SK-N-MC (cell line): ENCODE data around the gene AJUBA.
A peak's percentile ranks its signal among the peaks of the same experiment; 100 is the strongest.

Experiments used
- DNase-seq: peaks from one replicate; pipeline ENCODE4 v3.0.0-alpha.2; 2011; ENCODE audit warnings: low read depth, low spot score
- H3K27ac ChIP-seq: fragments of 200-600 bp; sonication (generic); 2 replicates; pipeline ENCODE4 v1.5.1; 2016; ENCODE audit warnings: mixed run types
- H3K36me3 ChIP-seq: fragments of 200-600 bp; sonication (generic); 2 replicates; pipeline ENCODE4 v1.6.1; 2017; ENCODE audit warnings: antibody characterized with exemption, low read length, mixed read lengths; ENCODE audit not compliant: insufficient read depth
- H3K4me3 ChIP-seq: fragments of 200-600 bp; sonication (generic); 2 replicates; pipeline ENCODE4 v1.5.1; 2016
- H3K9ac ChIP-seq: fragments of 200-600 bp; sonication (generic); 2 replicates; pipeline ENCODE4 v1.8.0; 2017; ENCODE audit warnings: mixed run types, mixed read lengths; ENCODE audit not compliant: insufficient read length
- H3K9me3 ChIP-seq: fragments of 200-600 bp; sonication (generic); 2 replicates; pipeline ENCODE4 v1.6.1; 2017; ENCODE audit warnings: low read depth, mild to moderate bottlenecking, antibody characterized with exemption, low read length, moderate library complexity, mixed read lengths
- EZH2 ChIP-seq: fragments of 200-600 bp; sonication (generic); IDR thresholded peaks from one replicate; pipeline ENCODE4 v1.6.1; 2017; ENCODE audit warnings: antibody characterized with exemption
- FOXP2 ChIP-seq: optimal IDR thresholded peaks from 2 replicates; pipeline ENCODE3; 2011; ENCODE audit warnings: mild to moderate bottlenecking, moderate library complexity; ENCODE audit not compliant: insufficient read depth; ENCODE audit errors: extremely low read length, control extremely low read depth
- POLR2AphosphoS5 ChIP-seq: IDR thresholded peaks from 2 replicates; pipeline ENCODE4 v1.6.1; 2012; ENCODE audit warnings: mild to moderate bottlenecking, low read depth, low read length, borderline replicate concordance

The AJUBA gene

DNA sequence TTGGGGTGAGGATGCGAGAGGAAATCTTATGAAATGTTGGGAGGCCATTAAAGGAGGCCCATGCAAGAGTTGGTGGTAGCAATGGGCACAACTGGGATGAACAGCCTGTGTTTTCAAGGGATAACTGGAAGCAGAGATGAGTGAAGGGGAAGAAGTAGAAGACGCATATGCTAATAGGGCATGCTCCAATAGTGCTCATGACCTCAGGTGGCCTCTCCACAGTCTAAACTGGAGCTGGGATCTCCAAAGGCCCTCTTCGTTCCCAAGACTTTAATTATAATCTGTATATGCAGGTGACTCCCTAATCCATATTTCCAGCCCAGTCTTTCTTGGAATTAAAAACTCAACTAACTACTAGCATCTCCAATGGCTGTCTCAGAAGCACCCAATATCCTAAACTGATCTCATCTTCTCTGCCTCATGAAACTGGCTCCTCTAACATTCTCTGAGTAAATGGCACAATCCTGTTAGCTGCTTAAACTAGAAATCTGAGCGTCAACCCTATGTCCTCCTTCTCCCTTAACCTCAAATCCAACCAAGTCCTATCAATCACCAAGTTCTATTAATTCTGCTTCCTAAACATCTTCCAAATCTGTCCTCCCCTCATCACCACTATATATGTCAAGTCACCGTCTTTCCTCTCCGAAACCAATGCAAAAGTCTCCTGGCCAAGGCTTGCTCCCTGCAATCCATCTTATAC is 2.8 kb upstream of the AJUBA start:
- Histone ChIP-seq H3K9me3 (no peaks in the 10 kb centered on the region), H3K27ac (no peak overlapping the region; the same call in 1 of the 2 replicates), H3K9ac (no peak overlapping the region), H3K36me3 (no peaks in the 10 kb centered on the region), H3K4me3 (no peak overlapping the region)
- TF ChIP-seq POLR2AphosphoS5 (no peak), EZH2 (no peak), FOXP2 (no peak)
- DNase-seq = no peak

DNA sequence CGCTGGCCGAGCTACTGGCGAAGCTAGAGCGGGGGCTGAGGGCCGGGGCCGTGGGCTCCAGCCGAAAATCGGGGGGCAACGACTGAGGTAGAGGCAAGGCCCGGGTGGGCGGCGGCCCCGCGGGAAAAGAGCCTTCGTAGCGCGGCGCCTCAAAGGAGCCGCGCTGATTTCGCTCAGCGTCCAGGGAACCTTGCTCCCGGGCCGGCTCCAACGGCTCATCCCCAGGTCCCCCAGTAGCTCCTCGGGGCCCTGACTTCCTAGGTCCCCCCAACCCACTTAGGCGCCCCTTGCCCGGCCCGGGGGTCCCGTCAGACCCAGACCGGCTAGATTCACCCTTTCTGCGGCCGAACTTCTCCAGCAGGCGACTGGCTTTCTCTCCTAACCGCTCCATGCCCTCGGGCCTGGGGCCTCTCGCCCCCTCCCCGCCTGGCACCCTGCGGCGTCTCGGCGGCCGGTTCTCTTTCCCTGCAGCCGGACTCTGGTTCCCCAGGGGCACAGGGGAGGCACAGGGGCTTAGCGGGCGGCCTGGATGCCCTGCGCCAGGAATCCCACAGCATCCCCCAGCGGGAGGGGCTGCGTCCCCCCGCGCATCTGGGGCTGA is 375 bp downstream of the AJUBA start:
- Histone ChIP-seq H3K9ac (peak overlapping the region; percentile 89), H3K36me3 (peaks cover 9% of the 10 kb centered on the region), H3K4me3 (peak overlapping the region; percentile 83), H3K9me3 (no peaks in the 10 kb centered on the region), H3K27ac (peak overlapping the region; percentile 43; the same call in 1 of the 2 replicates)
- DNase-seq = no peak
- TF ChIP-seq FOXP2 (no peak), POLR2AphosphoS5 (no peak), EZH2 (no peak)

DNA sequence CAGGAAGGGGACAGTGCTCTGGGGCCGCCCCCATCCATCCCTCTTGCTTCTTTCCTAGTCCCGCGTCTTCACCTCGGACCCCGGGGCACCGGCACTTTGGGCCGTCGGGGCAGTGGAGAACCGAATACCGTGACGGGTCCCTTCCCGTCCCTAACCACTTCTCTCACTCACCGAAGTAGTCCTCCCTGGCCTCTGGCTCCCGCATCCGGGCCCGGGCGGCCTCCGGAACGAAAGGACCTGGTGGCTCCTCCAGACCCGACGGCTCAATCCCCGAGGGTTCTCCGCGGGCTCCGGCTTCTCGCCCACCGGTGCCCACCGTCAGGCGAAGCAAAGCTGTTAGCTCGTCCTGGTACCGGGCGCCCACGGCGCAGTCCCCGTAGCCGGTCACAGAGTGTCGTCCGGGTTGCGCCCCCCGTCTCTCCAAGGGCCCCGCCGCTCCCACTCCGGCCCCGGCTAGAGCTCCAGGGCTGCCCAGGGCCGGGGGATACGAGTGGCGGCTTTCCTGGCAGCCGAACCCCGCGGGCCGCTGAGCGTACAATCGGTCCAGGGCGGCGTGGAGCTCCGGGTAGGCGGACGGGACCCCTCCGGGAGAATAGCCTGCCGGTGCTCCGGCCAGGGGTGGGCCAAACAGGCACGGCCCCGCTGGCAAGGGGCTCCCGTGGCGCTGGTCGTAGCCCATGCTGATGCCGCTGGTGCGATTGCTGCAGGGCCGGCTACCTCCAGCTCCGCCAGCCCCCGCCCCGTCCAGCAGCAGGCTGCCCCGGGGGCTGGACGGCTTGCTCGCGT is 1.1 kb downstream of the AJUBA start:
- H3K4me3 ChIP-seq = peak overlapping the region; percentile 83
- H3K9me3 ChIP-seq = no peaks in the 10 kb centered on the region
- DNase-seq = no peak
- H3K9ac ChIP-seq = peak overlapping the region; percentile 89
- H3K27ac ChIP-seq = peak overlapping the region; percentile 86
- no peak for TF ChIP-seq FOXP2
- TF ChIP-seq EZH2 = no peak
- TF ChIP-seq POLR2AphosphoS5 = no peak
- H3K36me3 ChIP-seq = peaks cover 12% of the 10 kb centered on the region

DNA sequence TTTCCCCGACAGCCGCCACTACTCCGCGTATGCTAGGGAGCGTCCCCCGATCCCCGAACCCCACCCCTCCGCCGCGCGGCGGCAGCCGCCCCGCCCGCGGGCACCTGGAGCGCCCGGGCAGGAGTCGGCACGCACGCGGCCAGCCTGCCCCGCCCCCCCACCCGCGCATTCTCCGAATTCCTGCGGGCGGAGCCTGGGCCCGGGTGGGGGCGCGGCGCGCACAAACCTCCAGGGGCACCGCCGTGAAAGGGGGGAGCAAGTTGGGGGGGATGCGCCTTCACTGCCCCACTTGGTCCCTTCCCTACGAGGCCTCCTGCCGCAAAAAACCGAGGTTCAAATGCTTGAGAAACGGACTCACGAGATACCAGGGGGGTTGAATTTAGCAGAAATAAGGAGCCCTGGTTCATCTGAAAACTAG is 1.7 kb downstream of the AJUBA start:
- TF ChIP-seq POLR2AphosphoS5 = no peak
- TF ChIP-seq FOXP2 = no peak
- TF ChIP-seq EZH2 = no peak
- no peak for DNase-seq
- Histone ChIP-seq H3K27ac (peak overlapping the region; percentile 86), H3K36me3 (peaks cover 18% of the 10 kb centered on the region), H3K9ac (peak overlapping the region; percentile 89), H3K9me3 (no peaks in the 10 kb centered on the region), H3K4me3 (peak overlapping the region; percentile 83)

DNA sequence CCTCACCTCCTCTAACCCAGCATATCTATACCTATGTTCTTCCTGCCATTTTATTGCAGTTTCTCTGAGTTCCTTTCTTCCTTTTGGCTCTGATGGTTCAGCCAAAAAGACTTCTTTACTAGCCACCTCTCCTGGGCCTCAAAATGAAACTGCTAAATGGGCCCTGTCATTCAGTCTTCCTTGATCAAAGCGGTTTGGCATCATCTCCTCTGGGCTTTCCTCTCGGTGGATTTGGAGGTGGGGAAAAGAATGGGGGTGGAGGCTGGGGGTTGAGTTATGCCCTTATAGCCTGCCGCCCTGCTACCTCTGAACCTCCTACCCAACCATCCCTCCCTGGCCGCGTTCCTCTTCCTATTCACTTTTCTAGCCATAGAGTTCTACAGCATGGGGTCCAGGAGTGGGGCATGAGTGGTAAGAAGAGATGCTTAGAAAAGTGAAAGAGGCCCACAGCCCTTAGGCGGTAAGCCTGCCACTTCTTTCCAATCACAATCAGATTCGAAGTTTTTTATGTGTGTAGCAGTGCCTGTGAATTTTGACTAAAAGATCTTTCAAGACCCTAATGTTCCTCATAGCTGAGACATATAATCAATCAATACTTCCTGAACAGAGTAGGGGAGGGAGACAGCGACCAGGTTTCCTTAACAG is 2.5 kb downstream of the AJUBA start:
- DNase-seq = no peak
- TF ChIP-seq EZH2 = no peak
- peak overlapping the region; percentile 83 for H3K4me3 ChIP-seq
- H3K9me3 ChIP-seq = no peaks in the 10 kb centered on the region
- peak overlapping the region; percentile 58 for H3K9ac ChIP-seq
- peaks cover 26% of the 10 kb centered on the region for H3K36me3 ChIP-seq
- peak overlapping the region; percentile 69 for H3K27ac ChIP-seq

DNA sequence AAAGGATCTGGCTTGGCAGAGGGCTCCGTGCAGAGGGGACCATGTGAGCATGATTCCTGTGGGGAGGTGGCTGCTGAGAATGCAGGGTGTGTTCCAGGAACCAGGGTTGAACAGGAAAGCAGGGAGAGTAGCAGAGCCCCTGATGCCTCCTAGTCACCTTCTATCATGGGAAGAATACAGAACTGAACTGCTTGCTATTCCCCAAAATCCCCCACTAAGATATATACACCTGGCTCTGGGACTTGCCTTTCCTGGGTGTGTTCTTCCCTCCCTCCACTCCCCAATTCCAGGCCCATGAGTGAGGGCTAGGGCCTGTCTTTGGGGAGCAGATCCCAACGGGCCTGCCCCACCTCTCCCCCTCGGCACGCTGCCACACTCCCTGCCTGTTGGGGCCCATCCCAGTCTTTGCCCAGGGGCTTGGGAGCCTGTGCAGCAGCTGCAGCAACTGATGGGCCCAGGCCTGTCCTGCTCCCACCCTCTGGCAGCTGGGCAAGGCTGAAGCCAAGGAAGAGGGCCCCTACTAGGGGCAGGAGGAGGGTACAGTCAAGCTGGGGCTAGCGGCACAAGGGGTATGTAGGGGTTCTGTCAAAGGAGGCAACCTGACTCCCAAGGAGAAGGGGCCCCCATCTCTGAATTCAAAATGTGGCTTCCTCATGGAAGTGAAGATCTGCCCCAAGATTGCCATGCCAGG is 3.2 kb downstream of the AJUBA start:
- TF ChIP-seq POLR2AphosphoS5 (no peak), FOXP2 (no peak)
- no peak for DNase-seq
- H3K27ac ChIP-seq = peak overlapping the region; percentile 69
- peaks cover 33% of the 10 kb centered on the region for H3K36me3 ChIP-seq
- peak overlapping the region; percentile 83 for H3K4me3 ChIP-seq
- H3K9me3 ChIP-seq = no peaks in the 10 kb centered on the region
- peak overlapping the region; percentile 58 for H3K9ac ChIP-seq

DNA sequence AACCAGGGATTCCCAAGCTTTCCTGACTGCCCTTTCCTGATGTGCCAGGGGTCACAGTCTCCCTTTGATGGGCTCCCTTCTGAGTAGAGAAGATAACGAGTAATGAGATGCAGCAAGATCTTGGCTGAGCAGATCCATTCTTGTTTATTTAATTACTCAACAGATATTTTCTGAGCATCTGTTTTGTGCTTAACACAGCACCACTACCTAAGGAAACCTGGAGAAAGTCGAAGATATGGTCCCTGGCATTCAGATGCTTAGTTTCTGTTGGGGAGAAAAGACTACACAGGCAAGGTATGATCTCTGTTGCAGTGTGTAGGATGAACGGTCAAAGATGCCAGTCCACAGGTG is 3.9 kb downstream of the AJUBA start:
- Histone ChIP-seq H3K27ac (peak overlapping the region; percentile 69), H3K36me3 (peaks cover 40% of the 10 kb centered on the region), H3K9ac (no peak overlapping the region), H3K9me3 (no peaks in the 10 kb centered on the region), H3K4me3 (peak overlapping the region; percentile 83)
- TF ChIP-seq EZH2 (no peak), POLR2AphosphoS5 (no peak), FOXP2 (no peak)
- no peak for DNase-seq
